Measurements from ENCODE around the gene TIMD4. TPM values are rescaled to one million over a fixed set of nuclear protein-coding genes. Genes with fewer than 3 reads are reported as not detected.
"Not testable (repeated sequence)": the region's sequence is repeated elsewhere in the genome, so short reads cannot be mapped to it uniquely, and the experiment has no call there.

TIMD4 gene
- total and polyA plus RNA-seq, 12 donors, result 0.10 to 2.3 (median 0.55) TPM; not detected in 5

- Histone ChIP-seq H3K4me1 (replicated peaks in 1 of 2) (no peaks in the 10 kb centered on the region), H3K27ac (no peak overlapping the region), H3K36me3 (replicated peaks in 1 of 2) (no peaks in the 10 kb centered on the region), H3K9me3 (replicated peaks in 1 of 3) (no peaks in the 10 kb centered on the region), H3K4me3 (no peak overlapping the region), H3K27me3 (no peaks in the 10 kb centered on the region)
- peak; percentile 18 to 56 (median 31) for DNase-seq
- TF ChIP-seq CTCF (IDR thresholded peaks at IDR 0.05) (peak; percentile 35 to 62 (median 50)), POLR2A (IDR thresholded peaks at IDR 0.05) (no peak)
- WGBS, 4 donors, result 54 to 61% (median 58%) methylated on average over 9 of the region's 9 CpGs
- intact Hi-C loops (cut with DNase I), result no loop called here
These were observed 28.4 kb downstream of the TIMD4 start for GRCh38 chr5:156934450-156935211.

- Histone ChIP-seq H3K27me3 (no peaks in the 10 kb centered on the region), H3K4me1 (replicated peaks in 1 of 2) (no peaks in the 10 kb centered on the region), H3K27ac (no peak overlapping the region), H3K36me3 (replicated peaks in 1 of 2) (no peaks in the 10 kb centered on the region), H3K4me3 (no peak overlapping the region), H3K9me3 (replicated peaks in 1 of 3) (no peaks in the 10 kb centered on the region)
- WGBS, 4 donors, result 74 to 79% (median 78%) methylated on average over 3 of the region's 3 CpGs
- no peak for DNase-seq
- intact Hi-C loops (cut with DNase I), result no loop called here
- TF ChIP-seq POLR2A (IDR thresholded peaks at IDR 0.05) (no peak), CTCF (IDR thresholded peaks at IDR 0.05) (no peak)
These were observed 33.6 kb downstream of the TIMD4 start for GRCh38 chr5:156929366-156929948.

GRCh38 chr5:156927545-156927944, 35.5 kb downstream of the TIMD4 start:
- no peak overlapping the region for H3K4me3 ChIP-seq
- H3K9me3 ChIP-seq (replicated peaks in 1 of 3), result no peaks in the 10 kb centered on the region
- intact Hi-C loops (cut with DNase I), result no loop called here
- no peak for DNase-seq
- H3K27ac ChIP-seq, result no peak overlapping the region
- no peaks in the 10 kb centered on the region for H3K27me3 ChIP-seq
- H3K4me1 ChIP-seq (replicated peaks in 1 of 2), result no peaks in the 10 kb centered on the region
- no peak for TF ChIP-seq CTCF (IDR thresholded peaks at IDR 0.05)
- 85 to 100% (median 90%) methylated on average over 1 of the region's 1 CpG for WGBS, 4 donors
- no peaks in the 10 kb centered on the region for H3K36me3 ChIP-seq (replicated peaks in 1 of 2)

GRCh38 chr5:156925767-156926166, 37.3 kb downstream of the TIMD4 start:
- WGBS, 4 donors, result 56 to 62% (median 57%) methylated on average over 4 of the region's 4 CpGs

More at GRCh38 chr5:156925767-156926166, 37.3 kb downstream of the TIMD4 start:
- DNase-seq; H3K4me3 ChIP-seq; H3K27me3 ChIP-seq; H3K4me1 ChIP-seq (replicated peaks in 1 of 2); H3K9me3 ChIP-seq (replicated peaks in 1 of 3); H3K36me3 ChIP-seq (replicated peaks in 1 of 2); intact Hi-C loops (cut with DNase I); H3K27ac ChIP-seq: not testable (repeated sequence)
